EL (cell line): Measurements from ENCODE around the gene USP43.
"Not testable (repeated sequence)": the region's sequence is repeated elsewhere in the genome, so short reads cannot be mapped to it uniquely, and the experiment has no call there.

Source experiments
- DNase-seq: peaks from one replicate; pipeline ENCODE4 v3.0.0-alpha.2; 2016

Gene USP43

DNA sequence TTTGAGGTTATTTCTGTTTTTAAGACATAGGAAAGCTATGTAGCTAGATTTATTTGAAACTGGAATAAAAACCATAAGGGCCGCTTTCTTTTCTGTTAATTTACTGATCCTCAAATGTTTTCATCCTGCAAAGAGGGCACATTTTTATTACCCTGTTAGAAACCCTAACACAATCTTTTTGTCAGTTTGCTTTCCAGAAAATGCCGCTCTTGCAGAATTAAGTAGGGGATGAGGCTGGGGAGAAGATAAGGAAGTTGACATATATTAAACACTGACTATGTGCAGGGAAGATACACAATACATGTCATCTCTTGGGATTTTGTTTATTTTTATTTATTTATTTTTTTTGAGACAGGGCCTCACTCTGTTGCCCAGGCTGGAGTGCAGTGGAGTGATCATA lies 15.7 kb downstream of the USP43 start:
- DNase-seq: no peak

DNA sequence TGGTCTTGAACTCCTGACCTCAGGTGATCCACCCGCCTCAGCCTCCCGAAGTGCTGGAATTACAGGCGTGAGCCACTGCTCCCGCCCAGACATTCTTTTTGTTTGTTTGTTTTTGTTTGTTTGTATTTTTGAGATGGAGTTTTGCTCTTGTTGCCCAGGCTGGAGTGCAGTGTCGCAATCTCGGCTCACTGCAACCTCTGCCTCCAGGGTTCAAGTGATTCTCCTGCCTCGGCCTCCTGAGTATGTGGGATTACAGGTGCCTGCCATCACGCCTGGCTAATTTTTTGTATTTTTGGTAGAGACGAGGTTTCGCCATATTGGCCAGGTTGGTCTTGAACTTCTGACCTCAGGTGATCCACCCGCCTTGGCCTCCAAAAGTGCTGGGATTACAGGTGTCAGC lies 18.2 kb downstream of the USP43 start:
- DNase-seq: not testable (repeated sequence)

DNA sequence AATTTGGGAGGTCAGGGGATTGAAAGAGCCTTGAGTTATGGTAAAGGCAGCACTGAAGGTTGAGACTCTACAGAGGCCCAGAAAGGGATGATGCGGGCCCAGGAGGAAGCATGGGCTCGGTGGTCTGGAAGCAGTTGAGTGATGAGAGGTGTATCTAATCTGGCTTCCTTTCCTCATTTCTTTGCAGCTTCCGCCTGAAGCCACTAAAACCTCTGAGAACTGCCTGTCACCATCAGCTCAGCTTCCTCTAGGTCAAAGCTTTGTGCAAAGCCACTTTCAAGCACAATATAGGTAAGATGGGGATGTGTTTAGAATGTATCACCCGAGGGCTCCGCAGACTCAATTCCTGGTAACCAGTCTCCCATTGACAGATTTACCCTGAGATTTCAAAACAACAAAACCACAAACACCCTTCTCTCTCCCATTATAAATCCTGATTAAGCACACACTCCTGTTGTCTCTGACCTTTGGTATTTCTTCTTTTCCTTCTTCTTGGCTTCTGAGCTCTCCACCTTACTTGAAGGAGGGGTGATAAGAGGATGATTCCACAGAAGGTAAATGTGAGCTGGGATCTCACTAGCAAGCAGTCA lies 21.2 kb downstream of the USP43 start:
- no peak for DNase-seq

DNA sequence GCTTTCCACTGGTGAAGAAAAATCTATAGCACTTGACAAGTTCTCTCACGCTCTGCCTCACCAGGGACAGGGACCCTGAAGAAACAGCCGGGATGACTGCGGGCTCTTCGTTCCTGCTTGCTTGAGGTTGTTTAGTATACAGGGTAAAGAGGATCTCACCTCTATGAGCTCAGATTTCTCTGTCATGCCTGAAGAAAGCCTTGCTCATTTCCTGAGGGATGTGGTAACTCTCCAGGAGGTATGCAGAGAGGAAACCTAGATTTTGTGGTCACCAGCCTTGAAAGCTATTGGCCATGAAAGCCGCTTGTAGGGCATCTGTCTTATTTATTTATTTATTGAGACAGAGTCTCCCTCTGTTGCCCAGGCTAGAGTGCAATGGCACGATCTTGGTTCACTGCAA lies 23.2 kb downstream of the USP43 start:
- peak; percentile 53 for DNase-seq

DNA sequence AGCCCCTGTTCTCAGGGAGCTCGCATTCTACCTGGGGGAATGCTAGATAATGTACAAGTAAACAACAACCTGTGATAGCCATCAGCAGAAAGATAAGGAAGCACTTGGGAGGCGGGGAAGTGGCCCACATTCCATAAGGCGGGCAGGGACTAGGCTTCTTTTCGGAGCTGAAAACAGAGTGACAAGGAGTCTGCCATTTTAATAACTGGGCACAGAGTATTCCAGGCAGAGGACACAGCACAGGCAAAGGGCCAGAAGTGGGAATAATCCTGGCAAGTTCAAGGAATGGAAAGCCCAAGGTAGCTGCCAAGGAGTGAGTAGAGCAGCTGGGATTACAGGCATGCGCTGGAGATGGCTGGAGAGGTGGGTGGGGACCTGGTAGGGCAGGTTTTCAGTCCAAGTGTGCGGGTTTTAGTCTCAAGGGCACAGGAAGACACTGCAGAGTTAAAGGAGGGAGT lies 24.3 kb downstream of the USP43 start:
- DNase-seq: no peak

DNA sequence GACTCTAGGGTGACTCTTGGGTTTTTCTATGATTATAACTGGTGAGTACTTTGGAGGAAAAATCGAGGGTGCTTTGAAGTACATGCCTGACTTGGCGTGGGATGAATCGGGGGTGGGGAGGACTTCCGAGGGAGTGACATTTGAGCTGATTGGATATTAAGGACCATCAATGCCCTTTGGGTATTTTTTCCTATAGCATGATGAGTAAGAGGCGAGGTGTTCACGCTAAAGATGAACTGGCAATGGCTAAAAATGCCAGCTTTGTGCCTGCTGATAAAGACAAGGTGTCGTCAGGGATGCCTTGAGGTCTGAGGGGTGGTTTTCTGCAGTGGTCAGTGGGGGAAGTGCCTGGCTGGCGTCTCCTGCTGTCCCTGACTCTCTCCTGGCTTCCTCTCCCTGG lies 25.3 kb downstream of the USP43 start:
- no peak for DNase-seq

DNA sequence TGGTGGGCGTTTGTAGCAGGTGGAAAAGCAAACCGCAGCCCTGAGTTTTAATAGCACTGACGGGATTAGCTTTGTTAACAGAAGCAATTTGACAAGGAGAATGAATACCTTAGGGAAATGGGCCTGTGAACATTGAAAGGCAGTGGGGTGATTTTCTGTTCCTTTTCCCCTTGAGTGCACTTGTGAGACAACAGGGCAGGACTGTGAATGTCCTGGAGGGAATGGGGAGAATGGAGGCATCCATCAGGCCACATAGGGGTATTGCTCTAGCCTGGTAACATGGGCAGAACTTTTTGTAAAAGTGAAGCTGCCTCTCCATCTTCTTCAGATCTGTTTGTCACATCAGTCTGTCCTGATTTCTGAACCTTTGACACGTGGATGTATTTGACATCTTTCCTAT lies 26.2 kb downstream of the USP43 start:
- no peak for DNase-seq

DNA sequence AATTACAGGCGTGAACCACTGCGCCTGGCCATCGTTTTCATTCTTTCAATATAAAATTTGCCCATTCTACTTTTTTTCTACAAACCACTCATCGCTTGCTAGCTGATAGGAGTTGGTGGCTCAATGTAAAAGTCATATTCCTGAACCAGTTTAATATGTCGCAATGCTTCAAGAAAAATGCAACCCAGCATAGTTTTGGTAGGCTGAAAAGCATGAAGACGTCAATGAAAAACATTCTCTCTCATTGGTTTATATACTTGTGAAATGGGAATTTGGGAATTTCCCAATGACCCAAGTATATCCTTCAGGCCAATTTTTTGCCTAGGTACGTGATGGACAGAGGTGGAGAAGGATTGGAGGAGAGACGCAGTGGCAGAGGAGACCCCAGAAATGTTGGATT lies 26.9 kb downstream of the USP43 start:
- peak; percentile 26 for DNase-seq

DNA sequence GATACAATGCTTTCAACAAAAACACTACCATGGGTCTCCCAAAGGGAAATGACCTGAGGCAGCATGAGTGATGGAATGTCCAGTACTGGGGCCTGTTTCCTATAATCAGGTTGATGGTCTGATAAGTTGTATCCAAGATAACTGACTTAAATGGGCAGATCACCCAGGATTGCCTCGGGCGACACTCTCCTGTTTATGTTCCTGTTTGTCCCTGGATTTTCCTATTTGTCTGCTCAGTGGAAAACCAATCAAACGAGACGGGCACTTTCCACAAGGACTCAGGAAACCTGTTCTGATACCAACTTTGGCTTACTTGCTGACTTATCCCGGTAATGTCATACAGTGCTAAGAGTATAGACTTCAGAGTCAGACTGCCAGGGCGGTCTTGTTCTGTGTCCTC lies 27.4 kb downstream of the USP43 start:
- DNase-seq: no peak

DNA sequence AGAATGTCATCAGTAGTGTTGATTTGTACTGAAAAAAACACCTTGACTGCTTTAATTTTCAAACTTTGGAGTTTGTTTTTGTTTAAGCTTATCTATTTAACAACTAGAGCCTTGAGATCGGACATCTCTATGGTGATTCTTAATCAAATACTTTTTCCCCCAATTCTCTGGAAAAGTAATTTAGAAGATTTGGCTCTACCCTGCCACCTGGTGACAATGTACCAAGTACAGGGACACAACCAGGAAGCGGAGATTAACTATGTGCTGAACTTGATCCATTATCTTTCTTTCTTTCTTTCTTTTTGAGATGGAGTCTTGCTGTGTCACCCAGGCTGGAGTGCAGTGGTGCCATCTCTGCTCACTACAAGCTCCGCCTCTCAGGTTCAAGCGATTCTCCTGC lies 30.8 kb downstream of the USP43 start:
- DNase-seq: no peak

DNA sequence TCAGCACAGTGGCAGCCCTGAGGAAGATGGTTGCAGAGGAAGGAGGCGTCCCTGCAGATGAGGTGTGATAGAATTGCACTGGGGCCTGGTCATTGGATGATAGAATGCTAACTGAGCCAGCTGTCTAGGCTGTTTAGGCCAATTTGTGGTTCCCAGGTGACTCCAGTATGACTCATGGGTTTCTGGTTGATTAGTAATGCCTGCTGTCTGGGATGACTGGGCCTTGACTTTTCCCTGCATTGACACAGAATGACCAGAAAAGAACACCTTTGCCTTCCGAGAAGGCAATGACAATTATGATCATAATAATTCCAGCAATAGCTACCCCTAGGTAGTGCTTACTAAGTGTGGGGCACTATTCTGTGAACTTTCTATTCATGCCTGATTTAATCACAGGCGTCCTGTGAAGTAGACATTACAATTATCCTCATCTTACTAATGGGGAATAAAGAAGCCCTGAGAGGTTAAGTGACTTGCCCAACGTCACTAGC lies 31.5 kb downstream of the USP43 start:
- DNase-seq: peak; percentile 67

DNA sequence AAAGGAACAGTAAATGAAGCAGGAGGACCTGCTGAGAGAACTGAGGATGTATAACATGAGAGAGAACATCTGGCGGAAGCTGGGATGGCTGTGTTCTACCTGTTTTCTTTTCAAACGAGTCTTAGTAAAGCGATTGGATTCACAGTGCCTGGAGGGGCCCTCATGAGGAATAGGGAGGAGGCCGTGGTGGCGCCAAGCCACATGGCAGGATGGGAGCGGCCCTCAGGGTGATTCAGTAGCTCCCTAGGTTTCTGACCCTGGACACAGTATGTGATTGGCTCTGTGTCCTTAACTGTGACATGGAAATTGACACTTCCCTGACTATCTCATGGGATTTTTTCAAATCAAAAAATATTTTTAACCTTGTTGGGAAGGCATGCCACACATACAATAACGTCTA lies 32.1 kb downstream of the USP43 start:
- no peak for DNase-seq

DNA sequence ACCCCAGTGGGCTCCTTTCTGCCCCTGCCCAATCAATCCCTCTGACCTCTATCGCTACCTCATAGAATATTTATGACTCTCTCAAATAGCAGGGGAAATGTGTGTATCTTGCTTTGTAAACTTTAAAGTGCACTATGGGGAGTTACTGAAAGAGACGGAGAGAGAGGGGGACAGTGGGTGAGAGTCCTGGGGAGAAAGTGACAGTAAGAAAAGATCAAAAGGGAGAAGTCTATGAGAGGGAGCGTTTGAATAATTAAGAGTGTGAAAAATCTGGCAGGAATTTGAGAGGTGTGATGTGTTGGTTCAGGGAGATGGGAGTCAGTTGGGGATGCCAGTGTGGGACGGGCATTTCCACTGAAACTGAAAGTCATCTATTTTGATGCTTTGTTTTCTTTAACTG lies 32.6 kb downstream of the USP43 start:
- DNase-seq: no peak

DNA sequence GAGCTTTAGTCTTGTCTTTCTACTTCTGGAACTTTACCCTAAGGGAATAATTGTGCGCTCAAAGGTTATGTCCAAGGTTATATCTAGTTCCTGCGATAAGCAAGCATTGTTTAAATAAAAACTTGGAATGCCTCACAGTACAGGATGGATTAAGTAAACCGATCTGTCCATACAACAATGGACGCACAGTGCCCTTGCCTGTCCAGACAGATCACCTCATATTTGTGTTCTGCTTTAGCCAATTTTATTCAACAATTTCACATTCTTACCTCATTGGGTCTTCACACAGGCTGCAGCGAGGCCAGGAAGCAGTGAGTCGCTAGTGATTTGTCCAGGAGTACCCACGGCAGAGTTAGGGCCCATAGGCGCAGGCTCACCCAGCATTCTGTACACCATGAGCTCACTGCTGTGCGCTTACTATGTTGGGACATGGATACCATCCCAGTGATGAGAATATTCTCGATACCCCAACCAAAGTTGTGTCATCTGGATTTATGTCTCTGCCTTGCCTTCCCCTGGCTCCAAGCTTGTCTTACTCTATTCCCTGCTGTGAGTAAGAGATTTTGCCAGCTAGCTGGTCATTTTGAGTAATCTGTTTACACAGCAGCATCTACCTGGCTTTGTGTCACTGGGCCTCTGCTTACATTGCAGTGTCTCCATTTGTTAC lies 39.8 kb downstream of the USP43 start:
- peak; percentile 7 for DNase-seq

DNA sequence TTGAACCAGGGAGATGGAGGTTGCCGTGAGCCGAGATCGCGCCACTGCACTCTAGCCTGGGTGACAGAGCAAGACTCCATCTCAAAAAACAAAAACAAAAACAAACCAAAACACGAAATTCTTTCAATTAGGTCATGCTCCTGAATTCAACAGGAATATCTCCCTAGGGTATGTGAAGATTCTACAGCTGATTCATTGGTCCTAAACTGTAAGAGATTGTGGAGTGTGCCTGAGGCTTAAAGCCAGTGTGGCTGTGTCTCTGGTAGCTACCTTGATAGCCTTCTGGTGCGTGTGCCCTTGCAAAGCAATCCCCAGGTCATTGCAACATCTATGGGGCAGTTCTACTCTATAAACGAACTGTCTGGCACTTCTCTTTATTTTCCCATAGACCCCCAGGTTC lies 48.4 kb downstream of the USP43 start:
- no peak for DNase-seq

DNA sequence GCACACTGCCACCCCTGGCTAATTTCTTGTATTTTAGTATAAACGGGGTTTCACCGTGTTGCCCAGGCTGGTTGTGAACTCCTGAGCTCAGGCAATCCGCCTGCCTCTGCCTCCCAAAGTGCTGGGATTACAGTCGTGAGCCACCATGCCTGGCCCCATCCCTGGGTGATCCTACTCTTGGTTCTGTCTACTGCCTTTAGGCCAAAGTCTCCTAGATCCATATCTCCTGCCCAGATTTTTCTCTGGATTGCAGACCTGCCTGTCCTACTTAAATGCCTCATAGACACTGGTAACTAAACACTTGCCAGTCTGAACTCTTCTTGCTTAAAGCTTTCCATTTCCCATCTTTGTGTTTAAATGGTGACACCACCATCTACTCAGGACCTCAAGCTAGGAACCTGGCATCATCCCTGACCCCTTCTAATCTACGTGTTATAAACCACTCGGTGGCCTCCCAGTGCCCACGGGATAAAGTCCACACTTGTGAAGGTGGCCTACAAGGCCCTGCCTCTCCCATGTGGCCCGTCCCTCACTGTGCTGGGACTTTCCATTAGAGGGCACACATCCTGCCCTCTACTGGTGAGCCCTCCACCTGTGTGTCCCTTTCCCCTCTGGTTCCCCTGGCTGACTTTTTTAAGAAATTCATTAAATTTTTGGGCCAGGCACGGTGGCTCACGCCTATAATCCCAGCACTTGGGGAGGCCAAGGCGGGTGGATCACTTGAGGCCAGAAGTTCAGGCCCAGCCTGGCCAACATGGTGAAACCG lies 51.1 kb downstream of the USP43 start:
- no peak for DNase-seq

DNA sequence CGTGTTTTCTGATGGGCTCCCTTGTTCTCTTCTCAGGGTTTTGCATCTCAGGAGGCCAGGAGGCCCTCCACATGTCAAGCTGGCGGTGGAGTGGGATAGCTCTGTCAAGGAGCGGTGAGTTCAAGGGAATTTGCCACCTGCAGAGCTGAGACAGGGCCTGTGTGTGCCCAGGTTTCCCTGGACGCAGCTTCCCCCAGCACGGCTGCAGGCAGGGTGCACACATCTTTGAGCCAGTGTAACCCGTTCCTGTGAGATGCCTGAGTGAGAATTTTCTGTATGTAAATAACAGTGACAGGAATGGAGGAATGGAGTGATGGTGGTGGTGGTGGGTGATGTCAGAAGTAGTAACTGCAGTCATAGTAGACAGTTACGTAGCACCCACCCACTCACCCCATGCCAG lies 54.8 kb downstream of the USP43 start:
- DNase-seq: no peak

DNA sequence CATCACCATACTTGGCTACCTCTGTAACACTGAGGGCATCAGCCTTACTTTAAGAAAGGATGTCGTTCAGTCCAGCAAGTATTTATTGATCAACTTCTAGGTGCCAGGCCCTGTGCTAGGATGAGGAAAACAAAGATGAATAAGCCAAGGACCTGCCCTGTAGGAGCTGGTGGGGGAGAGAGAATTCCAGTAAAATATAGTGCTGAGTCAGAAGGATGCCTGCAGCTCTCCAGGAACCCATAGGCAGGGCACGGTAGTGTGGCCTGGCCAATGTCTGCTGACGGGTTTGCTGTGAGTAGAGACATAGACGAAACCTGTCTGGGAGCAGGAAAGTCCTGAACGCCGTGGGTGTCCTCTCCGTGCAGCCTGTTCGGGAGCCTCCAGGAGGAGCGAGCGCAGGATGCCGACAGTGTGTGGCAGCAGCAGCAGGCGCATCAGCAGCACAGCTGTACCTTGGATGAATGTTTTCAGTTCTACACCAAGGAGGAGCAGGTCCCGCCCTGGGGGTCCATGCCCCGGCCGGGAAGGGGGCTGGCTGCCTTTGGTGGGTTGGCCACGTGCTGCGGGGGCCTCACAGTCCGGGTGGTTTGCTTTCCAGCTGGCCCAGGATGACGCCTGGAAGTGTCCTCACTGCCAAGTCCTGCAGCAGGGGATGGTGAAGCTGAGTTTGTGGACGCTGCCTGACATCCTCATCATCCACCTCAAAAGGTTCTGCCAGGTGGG lies 55.6 kb downstream of the USP43 start:
- no peak for DNase-seq

DNA sequence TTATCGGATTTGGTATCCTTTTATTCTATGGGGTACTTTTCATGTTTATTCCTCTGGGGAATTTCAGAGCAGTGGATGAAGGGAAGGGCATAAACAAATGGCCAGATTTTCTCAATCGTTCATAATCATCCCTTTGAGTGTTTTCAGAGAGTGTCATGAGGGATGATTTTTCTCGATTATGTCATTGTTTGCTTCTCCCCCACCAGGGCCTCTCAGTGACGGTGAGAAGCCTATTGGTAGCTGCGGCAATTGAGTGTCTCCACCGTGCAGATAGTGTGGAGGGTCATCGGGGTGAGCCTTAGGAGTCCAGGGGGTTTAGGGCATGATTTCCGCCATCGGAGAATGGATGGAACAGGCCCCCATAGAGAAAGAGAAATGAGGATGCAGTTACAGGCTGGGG lies 57.2 kb downstream of the USP43 start:
- no peak for DNase-seq

DNA sequence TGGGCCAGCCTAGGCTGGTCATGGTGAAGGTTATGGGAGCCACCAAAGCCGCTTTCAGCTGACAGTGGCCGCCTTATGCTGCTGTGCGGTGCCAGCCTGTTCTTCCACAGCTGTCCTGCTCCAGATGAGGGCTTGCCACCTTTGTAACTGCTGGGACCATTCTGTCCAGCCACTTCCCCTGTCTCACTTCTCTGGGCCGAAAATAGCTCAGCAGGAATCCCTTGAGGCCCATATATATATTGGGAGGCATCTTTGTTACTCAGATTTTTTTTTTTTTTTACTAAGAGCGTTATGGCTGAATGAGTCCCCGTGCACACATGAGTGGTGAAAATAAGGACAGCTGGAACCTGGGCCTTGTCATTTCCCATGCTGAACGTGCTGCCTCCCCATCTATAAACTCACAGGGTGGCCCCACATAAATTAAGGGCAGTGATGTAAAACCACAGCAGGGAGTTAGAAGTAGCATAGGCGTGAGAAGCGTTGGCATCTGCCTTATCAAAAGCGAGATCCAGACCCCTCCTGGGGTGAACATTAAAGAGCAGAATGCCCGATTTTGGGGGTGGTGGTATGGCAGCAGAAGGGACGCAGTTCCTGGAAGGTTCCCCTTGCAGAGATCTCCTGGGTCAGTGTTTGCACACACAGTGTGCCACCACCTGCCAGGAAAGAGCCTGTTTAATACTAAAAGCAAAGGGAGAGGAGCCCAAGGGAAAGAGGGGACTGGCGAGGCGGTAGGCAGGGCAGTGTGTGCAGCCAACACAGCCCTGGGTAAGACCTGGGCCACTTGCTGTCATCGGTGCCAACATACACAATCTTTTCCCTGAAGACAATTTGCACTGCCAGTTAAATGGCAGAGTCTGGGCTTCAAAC lies 57.8 kb downstream of the USP43 start:
- DNase-seq: no peak

DNA sequence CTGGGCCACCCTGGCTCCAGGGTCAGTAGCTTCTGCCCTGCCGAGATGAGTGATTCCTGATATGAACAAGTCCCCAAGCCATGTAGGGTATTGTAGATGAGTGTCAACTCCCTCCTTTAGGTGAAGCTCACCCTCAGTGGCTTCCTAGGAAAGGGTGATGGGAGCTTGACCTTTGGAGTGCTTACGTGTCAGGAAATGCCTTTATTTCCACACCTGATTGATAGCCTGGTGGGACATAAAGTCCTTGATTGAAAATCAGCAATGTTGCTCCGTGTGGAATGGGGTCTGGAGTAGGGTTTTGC lies 58.4 kb downstream of the USP43 start:
- DNase-seq: no peak

DNA sequence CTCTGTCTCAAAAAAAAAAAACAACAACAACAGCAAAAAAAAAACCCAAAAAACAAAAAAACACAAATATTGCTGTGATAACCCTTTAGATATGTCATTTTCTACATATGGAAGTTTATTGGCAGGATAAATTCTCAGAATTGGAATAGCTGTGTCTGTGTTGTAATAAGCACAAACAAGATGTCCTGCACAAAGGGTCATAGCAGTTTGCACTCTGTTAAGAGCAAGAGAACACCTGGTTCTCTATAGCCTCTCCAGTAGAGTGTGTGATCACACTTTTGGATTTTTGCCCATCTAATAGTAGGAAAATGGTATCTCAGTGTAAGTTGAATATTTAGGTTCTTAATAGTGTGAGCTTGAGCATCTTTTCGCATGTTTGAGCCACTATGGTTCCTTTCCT lies 60.4 kb downstream of the USP43 start:
- no peak for DNase-seq

DNA sequence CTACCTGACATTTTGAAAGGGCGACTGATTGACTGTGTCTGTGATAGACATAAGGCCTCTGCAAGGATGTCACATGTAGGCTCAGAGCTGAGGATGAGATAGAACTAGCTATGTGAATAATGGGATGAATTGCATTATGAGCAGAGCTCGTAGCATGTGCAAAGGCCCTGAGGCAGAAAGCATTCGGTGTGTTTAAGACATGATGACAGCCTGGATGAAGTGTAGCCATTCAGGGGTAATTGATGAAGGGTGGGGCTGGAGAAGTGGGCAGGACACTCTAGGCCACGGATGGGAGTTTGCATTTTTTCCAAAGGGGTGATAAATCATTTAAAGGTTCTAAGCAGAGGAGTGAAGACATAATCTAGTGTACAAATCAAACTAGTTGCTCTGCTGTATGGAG lies 62.6 kb downstream of the USP43 start:
- DNase-seq: no peak
